Pancreas (tissue), 10 donors: Measurements from ENCODE around the gene RBM15. TPM values are rescaled to one million over a fixed set of nuclear protein-coding genes. Genes with fewer than 3 reads are reported as not detected.

Experiments used
- ATAC-seq, 4 donors: fragments of 200-7000 bp; cut with Tn5 transposase; one replicate each; pipeline versions ENCODE4 v1.8.0 to v1.9.1; 2020; ENCODE audit warnings: mild to moderate bottlenecking in 4 of 4, moderate library complexity in 4 of 4
- DNase-seq, 6 donors: peaks; one replicate each; pipeline ENCODE4 v3.0.0-alpha.2; 2020
- FAIRE-seq: peaks from 2 replicates; lab custom pipeline; 2012; peaks lifted over from hg19 to GRCh38; lab: Jason Lieb, UNC
- H3K27ac ChIP-seq, 4 donors: fragments of 200-600 bp; sonication (generic); 1 replicate in 3 of 4; 2 replicates in 1 of 4; pipeline versions ENCODE4 v1.5.0 to v1.8.0; 2020
- H3K27me3 ChIP-seq, 4 donors: fragments of 200-600 bp; one replicate each; pipeline ENCODE4 v1.8.0; 2021
- H3K36me3 ChIP-seq, 3 donors: fragments of 200-600 bp; sonication (generic) in 1 of 3; one replicate each; pipeline versions ENCODE4 v1.5.0 to v1.8.0; 2020 to 2021
- H3K4me1 ChIP-seq, 3 donors: fragments of 200-600 bp; one replicate each; pipeline ENCODE4 v1.8.0; 2021
- H3K4me3 ChIP-seq, 4 donors: fragments of 200-600 bp; sonication (generic) in 2 of 4; one replicate each; pipeline versions ENCODE4 v1.5.0 to v1.8.0; 2020 to 2021
- H3K9me3 ChIP-seq, 4 donors: fragments of 200-600 bp; one replicate each; pipeline ENCODE4 v1.8.0; 2021
- WGBS, 2 donors: extraction: QIAGEN DNeasy Blood & Tissue Kit; methylation state at CpG; one replicate each; pipeline ENCODE4 v1.1.7; 2013; 5-methylcytosine and 5-hydroxymethylcytosine counted together
- intact Hi-C, 3 donors: fragments of 100-400 bp; cut with DNase I; formaldehyde crosslinking; loops; one replicate each; pipeline versions ENCODE4 v1.11.1 to v1.14.2; 2022
- polyA plus RNA-seq, 2 donors: library from polyadenylated mRNA; stranded (reverse); fragments of 200-250 nt; gene quantifications; one replicate each; pipeline ENCODE4 v1.2.3, GENCODE V29; 2013
- total RNA-seq, 6 donors: library from RNA; stranded (reverse); fragmentation: NEBNext Ultra II Directional in 4 of 6; extraction: Animal tissue kit (Norgen Biotek cat#: 25700) in 4 of 6; gene quantifications; one replicate each; pipeline versions ENCODE4 v1.2.1 to v1.2.4, GENCODE V29; 2021 to 2023
- TF ChIP-seq, protein P1 (sequence below), 4 donors: fragments of 200-600 bp; sonication (generic) in 3 of 4; IDR thresholded peaks; one replicate each; pipeline versions ENCODE4 v1.5.0 to v1.8.0; 2021; ENCODE audit warnings: antibody characterized with exemption in 4 of 4
- donor health status: healthy with polysubstance abuse.
- donor health status: DM: no; HTN: no; CAD: no; lungs with moderate emphysema.
- donor health status: DM: no; HTN: no; CAD: no.
- donor health status: control.
- donor health status: control.
- donor health status: Bipolar disorder and iron deficiency.
- donor health status: DM: yes; HTN: yes; CAD: no.
- donor health status: DM: no; HTN: no; CAD: no.
- donor health status: DM: no; HTN: no; CAD: no.
- donor health status: DM: yes; HTN: yes; CAD: no.

RBM15 gene, protein sequence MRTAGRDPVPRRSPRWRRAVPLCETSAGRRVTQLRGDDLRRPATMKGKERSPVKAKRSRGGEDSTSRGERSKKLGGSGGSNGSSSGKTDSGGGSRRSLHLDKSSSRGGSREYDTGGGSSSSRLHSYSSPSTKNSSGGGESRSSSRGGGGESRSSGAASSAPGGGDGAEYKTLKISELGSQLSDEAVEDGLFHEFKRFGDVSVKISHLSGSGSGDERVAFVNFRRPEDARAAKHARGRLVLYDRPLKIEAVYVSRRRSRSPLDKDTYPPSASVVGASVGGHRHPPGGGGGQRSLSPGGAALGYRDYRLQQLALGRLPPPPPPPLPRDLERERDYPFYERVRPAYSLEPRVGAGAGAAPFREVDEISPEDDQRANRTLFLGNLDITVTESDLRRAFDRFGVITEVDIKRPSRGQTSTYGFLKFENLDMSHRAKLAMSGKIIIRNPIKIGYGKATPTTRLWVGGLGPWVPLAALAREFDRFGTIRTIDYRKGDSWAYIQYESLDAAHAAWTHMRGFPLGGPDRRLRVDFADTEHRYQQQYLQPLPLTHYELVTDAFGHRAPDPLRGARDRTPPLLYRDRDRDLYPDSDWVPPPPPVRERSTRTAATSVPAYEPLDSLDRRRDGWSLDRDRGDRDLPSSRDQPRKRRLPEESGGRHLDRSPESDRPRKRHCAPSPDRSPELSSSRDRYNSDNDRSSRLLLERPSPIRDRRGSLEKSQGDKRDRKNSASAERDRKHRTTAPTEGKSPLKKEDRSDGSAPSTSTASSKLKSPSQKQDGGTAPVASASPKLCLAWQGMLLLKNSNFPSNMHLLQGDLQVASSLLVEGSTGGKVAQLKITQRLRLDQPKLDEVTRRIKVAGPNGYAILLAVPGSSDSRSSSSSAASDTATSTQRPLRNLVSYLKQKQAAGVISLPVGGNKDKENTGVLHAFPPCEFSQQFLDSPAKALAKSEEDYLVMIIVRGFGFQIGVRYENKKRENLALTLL
- 10 to 100 TPM in 1 of 6 donors, 1 to 10 TPM in 5; 6.9 to 14.2 (median 8.5) TPM for total RNA-seq
- polyA plus RNA-seq = 1 to 10 TPM; 1.6 to 6.6 TPM

DNA sequence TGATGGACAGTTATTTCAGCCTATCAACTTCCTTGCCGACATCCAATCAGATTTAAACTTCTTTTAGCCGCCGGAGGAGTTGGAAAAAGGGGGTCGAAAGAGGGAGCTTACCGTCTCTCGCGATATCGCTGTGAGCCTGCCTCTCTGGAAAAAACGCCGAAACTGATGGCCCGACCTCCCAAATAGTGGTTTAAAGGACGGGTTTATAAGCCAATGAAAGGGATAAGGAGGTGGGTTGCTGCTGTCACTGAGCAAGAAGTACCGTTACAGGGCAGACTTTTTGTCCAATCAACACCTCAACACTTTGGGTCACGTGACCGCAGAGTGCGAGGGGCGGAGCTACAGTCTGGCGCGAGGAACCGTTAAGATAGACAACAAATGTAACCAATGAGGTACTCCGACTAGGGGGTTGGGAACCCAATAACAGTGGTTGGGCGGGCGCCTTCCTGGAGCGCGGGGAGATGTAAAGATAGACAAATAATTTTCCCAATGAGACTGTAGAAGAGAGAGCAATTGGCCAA, at the start of gene RBM15:
TSS of gene RBM15 (plus strand) at position 492 of the 521 bp plus-strand sequence. CDS start at position 521, 29 bp downstream.
- H3K9me3 ChIP-seq = no peaks in the 10 kb centered on the region
- FAIRE-seq (peak; percentile 98), ATAC-seq (peak; percentile 72 to 88 (median 80)), DNase-seq (peak; percentile 92 to 99 (median 98))
- TF ChIP-seq, protein P1, sequence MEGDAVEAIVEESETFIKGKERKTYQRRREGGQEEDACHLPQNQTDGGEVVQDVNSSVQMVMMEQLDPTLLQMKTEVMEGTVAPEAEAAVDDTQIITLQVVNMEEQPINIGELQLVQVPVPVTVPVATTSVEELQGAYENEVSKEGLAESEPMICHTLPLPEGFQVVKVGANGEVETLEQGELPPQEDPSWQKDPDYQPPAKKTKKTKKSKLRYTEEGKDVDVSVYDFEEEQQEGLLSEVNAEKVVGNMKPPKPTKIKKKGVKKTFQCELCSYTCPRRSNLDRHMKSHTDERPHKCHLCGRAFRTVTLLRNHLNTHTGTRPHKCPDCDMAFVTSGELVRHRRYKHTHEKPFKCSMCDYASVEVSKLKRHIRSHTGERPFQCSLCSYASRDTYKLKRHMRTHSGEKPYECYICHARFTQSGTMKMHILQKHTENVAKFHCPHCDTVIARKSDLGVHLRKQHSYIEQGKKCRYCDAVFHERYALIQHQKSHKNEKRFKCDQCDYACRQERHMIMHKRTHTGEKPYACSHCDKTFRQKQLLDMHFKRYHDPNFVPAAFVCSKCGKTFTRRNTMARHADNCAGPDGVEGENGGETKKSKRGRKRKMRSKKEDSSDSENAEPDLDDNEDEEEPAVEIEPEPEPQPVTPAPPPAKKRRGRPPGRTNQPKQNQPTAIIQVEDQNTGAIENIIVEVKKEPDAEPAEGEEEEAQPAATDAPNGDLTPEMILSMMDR (IDR thresholded peaks at IDR 0.05) = no peak
- H3K4me1 ChIP-seq = peaks cover 14 to 45% (median 31%) of the 10 kb centered on the region in 3 donors
- no peaks in the 10 kb centered on the region for H3K27me3 ChIP-seq
- intact Hi-C loops = no loop called here
- peaks cover 0 to 3% (median 0%) of the 10 kb centered on the region in 3 donors for H3K36me3 ChIP-seq
- WGBS, 2 donors = 0% methylated on average over 25 of the region's 25 CpGs
- peak within 1 kb of the TSS; percentile 94 to 99 (median 98) for H3K27ac ChIP-seq
- peak within 1 kb of the TSS; percentile 54 to 92 (median 90) for H3K4me3 ChIP-seq

DNA sequence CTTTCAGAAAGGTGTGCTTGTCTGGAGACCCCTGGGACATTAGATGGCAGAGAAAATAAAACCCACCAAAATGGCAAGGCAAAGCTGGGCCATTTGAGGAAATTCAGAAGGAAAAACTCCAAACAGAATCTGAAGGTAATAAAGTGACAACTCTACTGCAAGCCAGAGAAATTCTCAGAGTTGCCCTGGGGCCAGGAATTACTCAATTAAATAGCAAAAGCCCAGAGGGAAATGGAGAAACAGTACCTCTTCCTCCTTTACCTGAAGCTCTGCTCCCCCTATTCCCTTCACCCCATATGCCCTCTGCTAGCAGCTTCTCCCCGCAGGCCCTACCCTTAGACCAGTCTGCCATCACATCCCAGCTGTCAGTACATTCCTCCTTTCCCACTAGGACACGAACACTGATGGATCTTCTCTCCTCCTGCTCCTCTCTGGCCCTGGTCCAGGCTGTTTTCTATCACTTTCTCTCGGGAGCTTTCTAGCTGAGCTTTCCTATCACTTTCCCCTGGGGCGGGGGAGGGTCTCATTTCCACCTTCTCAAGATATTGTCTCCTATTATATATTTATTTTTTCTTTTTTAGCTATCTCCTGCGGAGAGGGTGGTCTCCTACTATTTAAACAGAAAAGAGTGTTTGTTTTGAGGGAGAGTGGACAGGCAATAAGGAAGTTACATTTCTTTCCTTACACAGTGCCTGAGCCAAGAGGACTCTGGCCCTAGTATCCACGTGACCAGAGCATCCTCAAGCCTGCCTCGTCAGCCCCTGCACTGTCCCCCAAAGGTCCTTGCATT, 47.7 kb upstream of the RBM15 start:
- Histone ChIP-seq H3K9me3 (no peaks in the 10 kb centered on the region), H3K27ac (no peak overlapping the region), H3K36me3 (no peaks in the 10 kb centered on the region), H3K27me3 (no peaks in the 10 kb centered on the region), H3K4me1 (no peaks in the 10 kb centered on the region), H3K4me3 (no peak overlapping the region)
- TF ChIP-seq, protein P1 (IDR thresholded peaks at IDR 0.05) = no peak
- FAIRE-seq (no peak), DNase-seq (no peak), ATAC-seq (peak in 2 of 4 donors; percentile 35 to 52)
- intact Hi-C loops = no loop called here
- 41 to 60% methylated on average over 7 of the region's 7 CpGs for WGBS, 2 donors

DNA sequence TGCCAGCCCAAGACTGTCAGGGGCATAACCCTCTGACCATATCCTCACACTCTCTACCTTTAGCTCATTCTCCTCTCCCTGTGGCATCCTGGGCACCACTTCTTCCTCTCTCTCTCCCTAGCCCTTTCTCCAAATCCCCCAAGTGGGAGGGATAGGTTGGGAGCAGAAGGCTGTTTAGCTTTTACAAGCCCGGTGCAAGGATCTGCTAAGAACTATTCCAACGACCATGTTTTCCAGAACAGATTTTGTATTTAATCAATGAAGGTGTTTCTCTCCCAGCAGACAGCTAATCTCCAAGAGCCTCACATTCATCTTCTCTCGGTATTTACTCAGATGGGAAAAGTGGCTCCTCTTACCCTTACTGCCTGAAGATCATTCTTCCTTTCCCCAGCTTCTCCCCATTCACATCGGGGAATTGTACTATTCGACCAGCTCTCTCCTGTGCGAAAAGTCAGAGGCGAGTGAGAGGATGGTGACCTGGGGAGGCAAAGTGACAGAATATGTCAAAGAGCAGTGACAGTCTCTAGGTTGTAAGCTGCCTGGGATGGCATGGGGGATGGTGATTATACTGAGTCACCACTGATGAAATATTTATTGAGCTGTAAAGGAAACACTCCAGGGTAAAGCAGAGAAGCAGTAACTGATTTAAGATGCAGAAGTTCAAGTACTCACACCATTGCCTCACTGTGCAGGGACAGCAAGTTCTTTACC, 47.0 kb upstream of the RBM15 start:
- ATAC-seq = peak in 1 of 4 donors; percentile 56

More for the DNA sequence above, 47.0 kb upstream of the RBM15 start:
- H3K4me1 ChIP-seq = no peaks in the 10 kb centered on the region
- FAIRE-seq (no peak), DNase-seq (no peak)
- no peak overlapping the region for H3K4me3 ChIP-seq
- 66 to 71% methylated on average over 7 of the region's 7 CpGs for WGBS, 2 donors
- no peaks in the 10 kb centered on the region for H3K36me3 ChIP-seq
- intact Hi-C loops = no loop called here
- TF ChIP-seq, protein P1 (IDR thresholded peaks at IDR 0.05) = no peak
- no peak overlapping the region for H3K27ac ChIP-seq
- no peaks in the 10 kb centered on the region for H3K9me3 ChIP-seq
- no peaks in the 10 kb centered on the region for H3K27me3 ChIP-seq
